ENCODE measurements around the gene NBEAL2.
"Not testable (repeated sequence)": the region's sequence is repeated elsewhere in the genome, so short reads cannot be mapped to it uniquely, and the experiment has no call there.

NBEAL2 gene

GRCh38 chr3:47031041-47031440, 51.6 kb downstream of the NBEAL2 start:
- H3K9ac ChIP-seq (ENCODE audit: low read depth, low read length, poor library complexity); H3K27ac ChIP-seq (replicated peaks; ENCODE audit: low read length); H2BK5ac ChIP-seq (ENCODE audit: low read length); H3K4ac ChIP-seq (ENCODE audit: low read length); H2BK120ac ChIP-seq (ENCODE audit: low read depth, low read length); H4K8ac ChIP-seq (ENCODE audit: low read depth, low read length); H3K79me1 ChIP-seq (ENCODE audit: low read depth, low read length); H2BK15ac ChIP-seq (ENCODE audit: low read length); H3K23ac ChIP-seq (ENCODE audit: low read depth, low read length, poor library complexity); H3K14ac ChIP-seq (ENCODE audit: low read length); H3K4me1 ChIP-seq (ENCODE audit: control insufficient read depth in 2 of 2, insufficient read depth in 1 of 2, low read depth in 1 of 2, low read length in 2 of 2); H3K27me3 ChIP-seq (ENCODE audit: control insufficient read depth in 3 of 3, insufficient read depth in 3 of 3, low read depth in 1 of 3, low read length in 3 of 3); DNase-seq (ENCODE audit: low spot score); H2AK5ac ChIP-seq (ENCODE audit: low read depth, low read length); H3K4me2 ChIP-seq (ENCODE audit: insufficient read depth, low read length, poor library complexity, severe bottlenecking); H3K9me3 ChIP-seq (replicated peaks in 1 of 2; ENCODE audit: control insufficient read depth in 2 of 2, insufficient read depth in 1 of 2, low read depth in 1 of 2, low read length in 2 of 2); H3K18ac ChIP-seq (ENCODE audit: low read length); H2BK12ac ChIP-seq (ENCODE audit: low read length); H3K4me3 ChIP-seq (ENCODE audit: low read length in 2 of 2); H4K91ac ChIP-seq (ENCODE audit: low read depth, low read length, poor library complexity); H2AFZ ChIP-seq (ENCODE audit: low read length): not testable (repeated sequence)
- WGBS, 2 donors (ENCODE audit: extremely low coverage in 2 of 2, insufficient read length in 2 of 2, insufficient replicate concordance in 1 of 2), result no CpG with 5 or more reads among the region's 4 CpGs
- peaks cover 4 to 78% of the 10 kb centered on the region in 2 donors for H3K36me3 ChIP-seq (replicated peaks in 1 of 2; ENCODE audit: control insufficient read depth in 2 of 2, insufficient read depth in 2 of 2, low read length in 2 of 2)

DNA sequence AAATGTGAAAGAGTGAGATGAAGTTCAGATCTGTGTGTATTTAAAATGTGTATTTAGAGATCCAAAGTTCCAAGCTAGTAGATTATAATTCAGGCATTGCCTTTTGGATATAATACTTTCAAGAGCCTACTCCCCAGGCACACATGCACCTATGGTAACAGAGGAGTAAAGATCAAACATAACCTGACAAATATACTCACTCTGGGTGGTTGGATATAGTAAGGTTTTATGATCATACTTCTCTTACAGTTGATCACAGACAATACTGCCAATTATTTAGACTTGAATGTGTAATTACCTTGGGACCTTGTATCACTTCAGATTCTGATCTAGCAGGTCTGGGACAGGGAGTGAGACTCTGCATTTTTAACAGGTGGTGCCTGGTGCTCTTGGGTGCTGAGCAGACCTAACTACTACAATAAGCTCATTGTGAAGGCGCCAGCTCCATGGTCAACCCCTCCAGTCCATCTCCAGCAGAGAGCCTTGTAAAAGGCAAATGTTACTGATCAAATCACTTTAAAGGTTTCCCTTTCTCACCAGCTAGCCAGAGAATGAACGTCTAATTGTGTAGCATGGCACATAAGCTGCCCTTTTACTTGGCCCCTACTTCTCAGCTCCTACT, 55.5 kb downstream of the NBEAL2 start:
- Histone ChIP-seq H4K8ac (ENCODE audit: low read depth, low read length) (no peak overlapping the region), H2AFZ (ENCODE audit: low read length) (no peak overlapping the region), H3K79me1 (ENCODE audit: low read depth, low read length) (no peaks in the 10 kb centered on the region), H4K91ac (ENCODE audit: low read depth, low read length, poor library complexity) (no peak overlapping the region), H3K4me2 (ENCODE audit: insufficient read depth, low read length, poor library complexity, severe bottlenecking) (no peak overlapping the region), H3K9ac (ENCODE audit: low read depth, low read length, poor library complexity) (no peak overlapping the region), H2BK5ac (ENCODE audit: low read length) (no peak overlapping the region), H3K36me3 (replicated peaks in 1 of 2; ENCODE audit: control insufficient read depth in 2 of 2, insufficient read depth in 2 of 2, low read length in 2 of 2) (peaks cover 16 to 84% of the 10 kb centered on the region in 2 donors), H3K23ac (ENCODE audit: low read depth, low read length, poor library complexity) (no peak overlapping the region), H3K9me3 (replicated peaks in 1 of 2; ENCODE audit: control insufficient read depth in 2 of 2, insufficient read depth in 1 of 2, low read depth in 1 of 2, low read length in 2 of 2) (no peaks in the 10 kb centered on the region), H3K4me1 (ENCODE audit: control insufficient read depth in 2 of 2, insufficient read depth in 1 of 2, low read depth in 1 of 2, low read length in 2 of 2) (no peaks in the 10 kb centered on the region), H2BK12ac (ENCODE audit: low read length) (no peak overlapping the region), H3K4me3 (ENCODE audit: low read length in 2 of 2) (no peak overlapping the region), H3K27ac (replicated peaks; ENCODE audit: low read length) (no peak overlapping the region), H2BK15ac (ENCODE audit: low read length) (no peak overlapping the region), H3K27me3 (ENCODE audit: control insufficient read depth in 3 of 3, insufficient read depth in 3 of 3, low read depth in 1 of 3, low read length in 3 of 3) (no peaks in the 10 kb centered on the region), H2BK120ac (ENCODE audit: low read depth, low read length) (no peak overlapping the region), H3K18ac (ENCODE audit: low read length) (no peak overlapping the region), H2AK5ac (ENCODE audit: low read depth, low read length) (no peak overlapping the region), H3K4ac (ENCODE audit: low read length) (no peak overlapping the region), H3K14ac (ENCODE audit: low read length) (no peak overlapping the region)
- no peak for DNase-seq (ENCODE audit: low spot score)
- no CpG with 5 or more reads among the region's 2 CpGs for WGBS, 2 donors (ENCODE audit: extremely low coverage in 2 of 2, insufficient read length in 2 of 2, insufficient replicate concordance in 1 of 2)

- peaks cover 19 to 85% of the 10 kb centered on the region in 2 donors for H3K36me3 ChIP-seq (replicated peaks in 1 of 2; ENCODE audit: control insufficient read depth in 2 of 2, insufficient read depth in 2 of 2, low read length in 2 of 2)
- WGBS, 2 donors (ENCODE audit: extremely low coverage in 2 of 2, insufficient read length in 2 of 2, insufficient replicate concordance in 1 of 2), result no CpG with 5 or more reads among the region's 2 CpGs
These were observed 56.2 kb downstream of the NBEAL2 start for GRCh38 chr3:47035645-47036044.

GRCh38 chr3:47036145-47036544, 56.7 kb downstream of the NBEAL2 start:
- H3K36me3 ChIP-seq (replicated peaks in 1 of 2; ENCODE audit: control insufficient read depth in 2 of 2, insufficient read depth in 2 of 2, low read length in 2 of 2), result peaks cover 21 to 85% of the 10 kb centered on the region in 2 donors
- no CpG with 5 or more reads among the region's 3 CpGs for WGBS, 2 donors (ENCODE audit: extremely low coverage in 2 of 2, insufficient read length in 2 of 2, insufficient replicate concordance in 1 of 2)
- no peak overlapping the region for H4K8ac ChIP-seq (ENCODE audit: low read depth, low read length)
- no peak overlapping the region for H2BK15ac ChIP-seq (ENCODE audit: low read length)
- H3K14ac ChIP-seq (ENCODE audit: low read length), result no peak overlapping the region
- no peaks in the 10 kb centered on the region for H3K4me1 ChIP-seq (ENCODE audit: control insufficient read depth in 2 of 2, insufficient read depth in 1 of 2, low read depth in 1 of 2, low read length in 2 of 2)
- no peak overlapping the region for H3K4me2 ChIP-seq (ENCODE audit: insufficient read depth, low read length, poor library complexity, severe bottlenecking)
- no peaks in the 10 kb centered on the region for H3K9me3 ChIP-seq (replicated peaks in 1 of 2; ENCODE audit: control insufficient read depth in 2 of 2, insufficient read depth in 1 of 2, low read depth in 1 of 2, low read length in 2 of 2)
- no peak overlapping the region for H2AFZ ChIP-seq (ENCODE audit: low read length)
- H2AK5ac ChIP-seq (ENCODE audit: low read depth, low read length), result no peak overlapping the region
- H3K79me1 ChIP-seq (ENCODE audit: low read depth, low read length), result no peaks in the 10 kb centered on the region
- no peak for DNase-seq (ENCODE audit: low spot score)
- H3K27ac ChIP-seq (replicated peaks; ENCODE audit: low read length), result no peak overlapping the region
- H3K4ac ChIP-seq (ENCODE audit: low read length), result no peak overlapping the region
- no peaks in the 10 kb centered on the region for H3K27me3 ChIP-seq (ENCODE audit: control insufficient read depth in 3 of 3, insufficient read depth in 3 of 3, low read depth in 1 of 3, low read length in 3 of 3)
- H3K9ac ChIP-seq (ENCODE audit: low read depth, low read length, poor library complexity), result no peak overlapping the region
- no peak overlapping the region for H3K18ac ChIP-seq (ENCODE audit: low read length)
- H4K91ac ChIP-seq (ENCODE audit: low read depth, low read length, poor library complexity), result no peak overlapping the region
- no peak overlapping the region for H3K4me3 ChIP-seq (ENCODE audit: low read length in 2 of 2)
- no peak overlapping the region for H2BK120ac ChIP-seq (ENCODE audit: low read depth, low read length)
- H2BK5ac ChIP-seq (ENCODE audit: low read length), result no peak overlapping the region
- no peak overlapping the region for H3K23ac ChIP-seq (ENCODE audit: low read depth, low read length, poor library complexity)
- H2BK12ac ChIP-seq (ENCODE audit: low read length), result no peak overlapping the region

More at GRCh38 chr3:47035645-47036044, 56.2 kb downstream of the NBEAL2 start:
- no peak overlapping the region for H2BK12ac ChIP-seq (ENCODE audit: low read length)
- no peak overlapping the region for H3K18ac ChIP-seq (ENCODE audit: low read length)
- no peak overlapping the region for H2AK5ac ChIP-seq (ENCODE audit: low read depth, low read length)
- H3K4ac ChIP-seq (ENCODE audit: low read length), result no peak overlapping the region
- no peak for DNase-seq (ENCODE audit: low spot score)
- H3K79me1 ChIP-seq (ENCODE audit: low read depth, low read length), result no peaks in the 10 kb centered on the region
- H3K23ac ChIP-seq (ENCODE audit: low read depth, low read length, poor library complexity), result no peak overlapping the region
- H3K9ac ChIP-seq (ENCODE audit: low read depth, low read length, poor library complexity), result no peak overlapping the region
- H4K8ac ChIP-seq (ENCODE audit: low read depth, low read length), result no peak overlapping the region
- no peak overlapping the region for H3K4me2 ChIP-seq (ENCODE audit: insufficient read depth, low read length, poor library complexity, severe bottlenecking)
- H2AFZ ChIP-seq (ENCODE audit: low read length), result no peak overlapping the region
- H4K91ac ChIP-seq (ENCODE audit: low read depth, low read length, poor library complexity), result no peak overlapping the region
- no peak overlapping the region for H3K14ac ChIP-seq (ENCODE audit: low read length)
- no peak overlapping the region for H3K27ac ChIP-seq (replicated peaks; ENCODE audit: low read length)
- no peaks in the 10 kb centered on the region for H3K9me3 ChIP-seq (replicated peaks in 1 of 2; ENCODE audit: control insufficient read depth in 2 of 2, insufficient read depth in 1 of 2, low read depth in 1 of 2, low read length in 2 of 2)
- no peak overlapping the region for H2BK15ac ChIP-seq (ENCODE audit: low read length)
- H2BK5ac ChIP-seq (ENCODE audit: low read length), result no peak overlapping the region
- no peaks in the 10 kb centered on the region for H3K27me3 ChIP-seq (ENCODE audit: control insufficient read depth in 3 of 3, insufficient read depth in 3 of 3, low read depth in 1 of 3, low read length in 3 of 3)
- H3K4me1 ChIP-seq (ENCODE audit: control insufficient read depth in 2 of 2, insufficient read depth in 1 of 2, low read depth in 1 of 2, low read length in 2 of 2), result no peaks in the 10 kb centered on the region
- H2BK120ac ChIP-seq (ENCODE audit: low read depth, low read length), result no peak overlapping the region
- no peak overlapping the region for H3K4me3 ChIP-seq (ENCODE audit: low read length in 2 of 2)
